Breast epithelium (tissue), 4 donors: ENCODE measurements around the gene ENPP6. TPM values are rescaled to one million over a fixed set of nuclear protein-coding genes. Genes with fewer than 3 reads are reported as not detected.

ENCODE experiments used
- DNase-seq, 2 donors: peaks; one replicate each; pipeline ENCODE4 v3.0.0-alpha.2; 2019; ENCODE audit warnings: low spot score in 2 of 2
- H3K27ac ChIP-seq, 2 donors: fragments of 200-600 bp; sonication (generic) in 1 of 2; one replicate each; pipeline ENCODE4 v1.5.1; 2016 to 2019; ENCODE audit warnings: mild to moderate bottlenecking in 1 of 2
- H3K27me3 ChIP-seq, 2 donors: fragments of 200-600 bp; sonication (generic) in 1 of 2; one replicate each; pipeline versions ENCODE4 v1.5.1 to v1.6.0; 2017 to 2019; ENCODE audit warnings: control low read depth in 1 of 2, mild to moderate bottlenecking in 1 of 2
- H3K36me3 ChIP-seq: fragments of 200-600 bp; one replicate; pipeline ENCODE4 v1.5.1; 2019
- H3K4me1 ChIP-seq, 2 donors: fragments of 200-600 bp; sonication (generic); one replicate each; pipeline ENCODE4 v1.5.1; 2016 to 2019; ENCODE audit warnings: control low read depth in 1 of 2
- H3K4me3 ChIP-seq, 3 donors: fragments of 200-600 bp; sonication (generic); 1 replicate in 2 of 3; 2 replicates in 1 of 3; pipeline ENCODE4 v1.5.1; 2016 to 2019; ENCODE audit warnings: mild to moderate bottlenecking in 3 of 3, moderate library complexity in 2 of 3
- H3K9me3 ChIP-seq, 2 donors: fragments of 200-600 bp; sonication (generic) in 1 of 2; one replicate each; pipeline ENCODE4 v1.5.1; 2016 to 2019; ENCODE audit warnings: control low read depth in 1 of 2
- CTCF ChIP-seq, 3 donors: fragments of 450-650 bp; IDR thresholded peaks; one replicate each; pipeline ENCODE4 v1.5.1; 2016 to 2017; ENCODE audit warnings: antibody characterized with exemption in 3 of 3, mild to moderate bottlenecking in 3 of 3, moderate library complexity in 3 of 3
- POLR2A ChIP-seq: fragments of 450-650 bp; IDR thresholded peaks from one replicate; pipeline ENCODE4 v1.6.1; 2016; ENCODE audit warnings: antibody characterized with exemption, mild to moderate bottlenecking, moderate library complexity
- POLR2AphosphoS5 ChIP-seq, 3 donors: sonication (generic); formaldehyde crosslinking; IDR thresholded peaks; one replicate each; pipeline ENCODE4 v1.6.1; 2017; ENCODE audit warnings: antibody characterized with exemption in 3 of 3
- intact Hi-C: fragments of 100-400 bp; cut with DNase I; formaldehyde crosslinking; loops from one replicate; pipeline ENCODE4 v1.15.1; 2023; ENCODE audit warnings: low total_unique reads
- total RNA-seq, 3 donors: library from RNA; depleted of rRNA; stranded (reverse); fragments of >200 nt; gene quantifications; one replicate each; pipeline ENCODE4 v1.1.0, GENCODE V29; 2016

ENPP6 gene
- total RNA-seq, 3 donors from 2014 or later: 0.16 to 0.59 (median 0.33) TPM

- no peaks in the 10 kb centered on the region for H3K4me1 ChIP-seq
- H3K27me3 ChIP-seq: no peaks in the 10 kb centered on the region
- no peak for DNase-seq
- H3K36me3 ChIP-seq: no peaks in the 10 kb centered on the region
- no peak overlapping the region for H3K4me3 ChIP-seq
- TF ChIP-seq CTCF (IDR thresholded peaks at IDR 0.05) (no peak), POLR2A (no peak), POLR2AphosphoS5 (IDR thresholded peaks at IDR 0.05) (no peak)
- intact Hi-C loops: no loop called here
- H3K27ac ChIP-seq: no peak overlapping the region
- H3K9me3 ChIP-seq: peaks cover 0 to 13% of the 10 kb centered on the region in 2 donors
Observed at GRCh38 chr4:184090571-184090970, 127.1 kb downstream of the ENPP6 start.

GRCh38 chr4:184080674-184081073 is 137.0 kb downstream of the ENPP6 start:
- Histone ChIP-seq H3K4me1 (no peaks in the 10 kb centered on the region), H3K27ac (no peak overlapping the region), H3K9me3 (peaks cover 0 to 4% of the 10 kb centered on the region in 2 donors), H3K4me3 (no peak overlapping the region), H3K36me3 (no peaks in the 10 kb centered on the region), H3K27me3 (no peaks in the 10 kb centered on the region)
- DNase-seq: no peak
- intact Hi-C loops: no loop called here
- TF ChIP-seq POLR2A: no peak
- TF ChIP-seq CTCF (IDR thresholded peaks at IDR 0.05): no peak
- TF ChIP-seq POLR2AphosphoS5 (IDR thresholded peaks at IDR 0.05): no peak

GRCh38 chr4:184074677-184075388 is 142.8 kb downstream of the ENPP6 start:
- Histone ChIP-seq H3K27ac (no peak overlapping the region), H3K27me3 (no peaks in the 10 kb centered on the region), H3K4me1 (no peaks in the 10 kb centered on the region), H3K9me3 (peaks cover 0 to 29% of the 10 kb centered on the region in 2 donors), H3K36me3 (no peaks in the 10 kb centered on the region), H3K4me3 (no peak overlapping the region)
- TF ChIP-seq CTCF (IDR thresholded peaks at IDR 0.05) (no peak), POLR2A (no peak), POLR2AphosphoS5 (IDR thresholded peaks at IDR 0.05) (no peak)
- DNase-seq: no peak
- intact Hi-C loops: no loop called here

- intact Hi-C loops: no loop called here
- Histone ChIP-seq H3K4me3 (no peak overlapping the region), H3K27me3 (no peaks in the 10 kb centered on the region), H3K4me1 (no peaks in the 10 kb centered on the region), H3K27ac (no peak overlapping the region), H3K9me3 (peaks cover 0 to 24% of the 10 kb centered on the region in 2 donors), H3K36me3 (no peaks in the 10 kb centered on the region)
- DNase-seq: no peak
- TF ChIP-seq CTCF (IDR thresholded peaks at IDR 0.05) (no peak), POLR2AphosphoS5 (IDR thresholded peaks at IDR 0.05) (no peak), POLR2A (no peak)
Observed at GRCh38 chr4:184067931-184068554, 149.6 kb downstream of the ENPP6 start.

GRCh38 chr4:184066584-184067300 is 150.9 kb downstream of the ENPP6 start:
- no peaks in the 10 kb centered on the region for H3K27me3 ChIP-seq
- no peak overlapping the region for H3K27ac ChIP-seq
- H3K4me3 ChIP-seq: no peak overlapping the region
- no peak for TF ChIP-seq CTCF (IDR thresholded peaks at IDR 0.05)
- no peak for TF ChIP-seq POLR2A
- no peak for TF ChIP-seq POLR2AphosphoS5 (IDR thresholded peaks at IDR 0.05)
- H3K4me1 ChIP-seq: no peaks in the 10 kb centered on the region
- intact Hi-C loops: no loop called here
- no peaks in the 10 kb centered on the region for H3K36me3 ChIP-seq
- peaks cover 0 to 11% of the 10 kb centered on the region in 2 donors for H3K9me3 ChIP-seq
- no peak for DNase-seq
